SH-SY5Y (cell line): ENCODE results near the gene TIAL1.

Source experiments
- GATA2 ChIP-seq: IDR thresholded peaks from 2 replicates; pipeline ENCODE4 v1.6.1; 2011; ENCODE audit warnings: mild to moderate bottlenecking, low read depth, low read length
- GATA3 ChIP-seq: IDR thresholded peaks from 2 replicates; pipeline ENCODE4 v1.6.1; 2011; ENCODE audit warnings: low read depth, mild to moderate bottlenecking, low read length, moderate library complexity

DNA sequence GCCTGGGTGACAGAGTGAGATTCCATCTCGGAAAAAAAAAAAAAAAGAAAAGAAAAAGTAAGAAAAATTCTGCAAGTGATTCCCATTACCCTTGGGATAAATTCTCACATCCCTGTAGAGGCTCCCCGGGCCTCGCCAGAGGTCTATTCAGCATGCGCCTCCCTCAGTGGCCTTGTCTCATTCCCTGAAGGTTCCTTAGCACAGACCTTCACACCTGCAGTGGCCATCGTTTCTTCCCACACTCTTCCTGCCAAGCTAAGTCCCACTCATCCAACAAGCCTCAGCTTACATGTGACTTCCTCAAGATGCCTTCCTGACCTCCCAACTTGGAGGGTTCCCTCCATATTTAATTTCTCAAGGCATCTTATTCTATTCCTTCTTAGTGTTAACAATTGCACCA is 33.5 kb upstream of the TIAL1 start:
- TF ChIP-seq GATA2 (no peak), GATA3 (no peak)
